OCI-LY3 (cell line): ENCODE data around the gene C1orf21.

Experiments used
- EZH2phosphoT487 ChIP-seq: fragments of 200-600 bp; shearing (Covaris generic); IDR thresholded peaks from 2 replicates; pipeline ENCODE4 v1.6.1; 2018; ENCODE audit warnings: antibody characterized with exemption, mixed run types, low read depth
- TF ChIP-seq, protein P1 (sequence below): fragments of 200-600, 300-600 bp; sonication (generic); IDR thresholded peaks from 2 replicates; pipeline ENCODE4 v1.5.1; 2014; ENCODE audit warnings: antibody characterized with exemption, low read length, low read depth

DNA sequence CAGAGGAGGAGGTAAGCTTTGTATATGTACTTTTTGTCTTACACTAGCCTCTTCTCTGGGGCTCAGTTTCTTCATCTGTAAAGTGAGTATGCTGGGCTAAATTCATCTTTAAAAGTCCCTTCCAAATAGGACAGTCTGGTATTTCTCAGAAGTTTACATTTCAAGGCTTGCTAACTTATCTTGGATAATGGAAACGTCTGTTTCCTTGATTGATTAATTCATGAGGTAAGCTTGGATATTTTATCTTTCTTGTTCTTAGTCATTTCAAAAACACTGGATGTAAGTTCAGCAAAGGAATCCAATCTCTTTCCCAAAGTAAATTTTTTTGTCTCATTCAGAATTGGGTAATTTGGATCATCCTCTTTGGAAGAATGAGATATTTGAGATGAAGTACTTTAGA, 256.8 kb downstream of the C1orf21 start:
- TF ChIP-seq, protein P1, sequence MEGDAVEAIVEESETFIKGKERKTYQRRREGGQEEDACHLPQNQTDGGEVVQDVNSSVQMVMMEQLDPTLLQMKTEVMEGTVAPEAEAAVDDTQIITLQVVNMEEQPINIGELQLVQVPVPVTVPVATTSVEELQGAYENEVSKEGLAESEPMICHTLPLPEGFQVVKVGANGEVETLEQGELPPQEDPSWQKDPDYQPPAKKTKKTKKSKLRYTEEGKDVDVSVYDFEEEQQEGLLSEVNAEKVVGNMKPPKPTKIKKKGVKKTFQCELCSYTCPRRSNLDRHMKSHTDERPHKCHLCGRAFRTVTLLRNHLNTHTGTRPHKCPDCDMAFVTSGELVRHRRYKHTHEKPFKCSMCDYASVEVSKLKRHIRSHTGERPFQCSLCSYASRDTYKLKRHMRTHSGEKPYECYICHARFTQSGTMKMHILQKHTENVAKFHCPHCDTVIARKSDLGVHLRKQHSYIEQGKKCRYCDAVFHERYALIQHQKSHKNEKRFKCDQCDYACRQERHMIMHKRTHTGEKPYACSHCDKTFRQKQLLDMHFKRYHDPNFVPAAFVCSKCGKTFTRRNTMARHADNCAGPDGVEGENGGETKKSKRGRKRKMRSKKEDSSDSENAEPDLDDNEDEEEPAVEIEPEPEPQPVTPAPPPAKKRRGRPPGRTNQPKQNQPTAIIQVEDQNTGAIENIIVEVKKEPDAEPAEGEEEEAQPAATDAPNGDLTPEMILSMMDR, result no peak
- TF ChIP-seq EZH2phosphoT487, result no peak
